NB4 (cell line): ENCODE data around the gene THAP7.

Experiments
- CTCF ChIP-seq: IDR thresholded peaks from one replicate; pipeline ENCODE4 v1.5.1; 2012; ENCODE audit warnings: low read depth, low read length
- MAX ChIP-seq: IDR thresholded peaks from 2 replicates; pipeline ENCODE4 v1.6.1; 2011; ENCODE audit warnings: low read depth, low read length
- MYC ChIP-seq: IDR thresholded peaks from 2 replicates; pipeline ENCODE4 v1.6.1; 2011; ENCODE audit warnings: low read depth, low read length
- POLR2A ChIP-seq: IDR thresholded peaks from 2 replicates; pipeline ENCODE4 v1.6.1; 2011; ENCODE audit warnings: mild to moderate bottlenecking; ENCODE audit not compliant: insufficient read length; ENCODE audit errors: extremely low read depth

GRCh38 chr22:20953342-20953608, 48.6 kb downstream of the THAP7 start:
- TF ChIP-seq CTCF (no peak), POLR2A (no peak), MYC (no peak), MAX (no peak)
